NCI-H1092 (cell line): Measurements from ENCODE around the gene NF1.
"Not testable (repeated sequence)": the region's sequence is repeated elsewhere in the genome, so short reads cannot be mapped to it uniquely, and the experiment has no call there.

Experiments
- DNase-seq: peaks from one replicate; lab custom pipeline; 2025; lab: John Stamatoyannopoulos, UW

Gene NF1

GRCh38 chr17:31078290-31078689 is 16.5 kb upstream of the NF1 start:
- DNase-seq, result no peak

- DNase-seq, result no peak
Measured at GRCh38 chr17:31079731-31080130, 15.0 kb upstream of the NF1 start.

- no peak for DNase-seq
Measured at GRCh38 chr17:31085563-31085962, 9.2 kb upstream of the NF1 start.

- no peak for DNase-seq
Measured at GRCh38 chr17:31089471-31089870, 5.3 kb upstream of the NF1 start.

- DNase-seq, result not testable (repeated sequence)
Measured at GRCh38 chr17:31090650-31091049, 4.1 kb upstream of the NF1 start.

- no peak for DNase-seq
Measured at GRCh38 chr17:31092475-31093064, 2.2 kb upstream of the NF1 start.

GRCh38 chr17:31093866-31094599 is 744 bp upstream of the NF1 start:
- no peak for DNase-seq

GRCh38 chr17:31095236-31096105 is 694 bp downstream of the NF1 start:
- peak; percentile 2 for DNase-seq

- no peak for DNase-seq
Measured at GRCh38 chr17:31096106-31096436, 1.3 kb downstream of the NF1 start.

GRCh38 chr17:31099016-31099415 is 4.2 kb downstream of the NF1 start:
- DNase-seq, result no peak

GRCh38 chr17:31100840-31101459 is 6.2 kb downstream of the NF1 start:
- DNase-seq, result no peak

GRCh38 chr17:31101943-31102342 is 7.2 kb downstream of the NF1 start:
- no peak for DNase-seq

GRCh38 chr17:31105991-31106390 is 11.2 kb downstream of the NF1 start:
- no peak for DNase-seq

- no peak for DNase-seq
Measured at GRCh38 chr17:31111183-31111582, 16.4 kb downstream of the NF1 start.

- DNase-seq, result no peak
Measured at GRCh38 chr17:31112001-31112661, 17.4 kb downstream of the NF1 start.

- DNase-seq, result not testable (repeated sequence)
Measured at GRCh38 chr17:31113368-31113767, 18.6 kb downstream of the NF1 start.

- DNase-seq, result no peak
Measured at GRCh38 chr17:31113939-31114338, 19.2 kb downstream of the NF1 start.

- DNase-seq, result no peak
Measured at GRCh38 chr17:31114956-31115555, 20.3 kb downstream of the NF1 start.

GRCh38 chr17:31116167-31116566 is 21.4 kb downstream of the NF1 start:
- no peak for DNase-seq

GRCh38 chr17:31122746-31123145 is 28.0 kb downstream of the NF1 start:
- DNase-seq, result no peak

- DNase-seq, result no peak
Measured at GRCh38 chr17:31126318-31126717, 31.5 kb downstream of the NF1 start.

- no peak for DNase-seq
Measured at GRCh38 chr17:31128241-31128640, 33.5 kb downstream of the NF1 start.
